ENCODE data around the gene ITGAL. TPM values are rescaled to one million over a fixed set of nuclear protein-coding genes. Genes with fewer than 3 reads are reported as not detected.

Gene ITGAL
- total and polyA plus RNA-seq, 2 of the 13 experiments (the other 11 are each of a cell fraction or from before 2014, with no cell fraction given) = 0.86 to 1.2 TPM

DNA sequence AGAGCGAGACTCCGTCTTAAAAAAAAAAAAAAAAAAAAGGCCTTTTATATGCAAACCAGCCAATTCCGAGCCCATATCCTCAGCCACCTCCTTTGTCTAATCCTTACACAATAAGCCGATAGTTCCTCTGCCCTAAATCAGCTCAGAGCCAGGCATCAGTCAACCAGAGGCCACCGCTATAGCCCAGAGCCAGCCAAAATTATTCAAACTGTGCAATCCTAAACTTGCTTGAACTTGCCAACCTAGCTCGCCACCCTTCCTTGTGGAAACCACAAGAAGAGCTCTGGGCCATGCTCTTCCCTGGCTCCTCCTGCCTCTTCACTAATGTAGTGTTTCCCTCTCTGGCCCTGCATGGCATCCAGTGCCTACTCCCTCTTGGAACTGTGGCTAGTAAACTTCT, 17.7 kb downstream of the ITGAL start (continued):
- TF ChIP-seq, protein P1, sequence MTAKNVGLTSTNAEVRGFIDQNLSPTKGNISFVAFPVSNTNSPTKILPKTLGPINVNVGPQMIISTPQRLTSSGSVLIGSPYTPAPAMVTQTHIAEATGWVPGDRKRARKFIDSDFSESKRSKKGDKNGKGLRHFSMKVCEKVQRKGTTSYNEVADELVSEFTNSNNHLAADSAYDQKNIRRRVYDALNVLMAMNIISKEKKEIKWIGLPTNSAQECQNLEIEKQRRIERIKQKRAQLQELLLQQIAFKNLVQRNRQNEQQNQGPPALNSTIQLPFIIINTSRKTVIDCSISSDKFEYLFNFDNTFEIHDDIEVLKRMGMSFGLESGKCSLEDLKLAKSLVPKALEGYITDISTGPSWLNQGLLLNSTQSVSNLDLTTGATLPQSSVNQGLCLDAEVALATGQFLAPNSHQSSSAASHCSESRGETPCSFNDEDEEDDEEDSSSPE (CRISPR knock-in tag; IDR thresholded peaks at IDR 0.05) = no peak
- TF ChIP-seq ZNF841 (CRISPR knock-in tag; IDR thresholded peaks at IDR 0.05; ENCODE audit: borderline replicate concordance) = no peak

DNA sequence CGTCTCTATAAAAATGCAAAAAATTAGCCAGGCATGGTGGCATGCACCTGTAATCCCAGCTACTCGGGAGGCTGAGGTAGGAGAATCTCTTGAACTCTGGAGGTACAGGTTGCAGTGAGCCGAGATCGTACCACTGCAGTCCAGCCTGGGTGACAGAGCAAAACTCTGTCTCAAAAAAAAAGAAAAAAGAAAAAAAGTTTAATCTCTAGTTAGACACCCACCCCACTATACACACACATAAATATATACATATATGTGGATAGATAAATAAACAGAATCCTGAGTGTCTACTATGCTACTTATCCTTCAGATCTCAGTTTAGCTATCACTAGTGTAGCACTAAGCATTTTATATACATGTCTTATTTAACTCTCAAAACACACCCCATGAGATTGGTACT, 18.7 kb downstream of the ITGAL start:
- FAIRE-seq (no peak), ATAC-seq (no peak), DNase-seq (ENCODE audit: low spot score) (no peak)
- Histone ChIP-seq H3K9ac (ENCODE audit: insufficient read depth, low read depth, low read length) (no peak overlapping the region), H3K4me2 (ENCODE audit: low read depth, low read length) (no peak overlapping the region), H3K9me3 (ENCODE audit: low read length) (no peaks in the 10 kb centered on the region), H2AFZ (ENCODE audit: low read length) (no peak overlapping the region), H3K36me3 (replicated peaks in 1 of 2; ENCODE audit: control insufficient read depth in 1 of 2, insufficient read depth in 2 of 2, low read length in 2 of 2) (no peaks in the 10 kb centered on the region), H3K79me2 (ENCODE audit: insufficient read depth, low read length) (no peaks in the 10 kb centered on the region), H3K4me3 (replicated peaks in 1 of 3; ENCODE audit: insufficient read depth in 1 of 3, low read depth in 2 of 3, low read length in 3 of 3) (no peak overlapping the region), H3K27ac (ENCODE audit: extremely low read length, insufficient read depth, low read length) (no peak overlapping the region), H3K27me3 (ENCODE audit: control insufficient read depth in 1 of 2, insufficient read depth in 2 of 2, low read length in 2 of 2) (no peaks in the 10 kb centered on the region), H4K20me1 (ENCODE audit: insufficient read depth, low read length) (no peaks in the 10 kb centered on the region), H3K4me1 (ENCODE audit: insufficient read depth, low read length) (peaks cover 39% of the 10 kb centered on the region)
- no TSS peak for BruUV-seq (replicated peaks)
- intact Hi-C loops (cut with micrococcal nuclease; ENCODE audit: unreplicated experiment) (no loop called here), in situ Hi-C loops (cut with HindIII; ENCODE audit: extremely low pct_ligation_motif_present, low pct_unique_long_range_greater_than_20kb) (no loop called here)
- ChIA-PET POLR2A (interaction anchor here (0.5 to 2.2 kb wide), 2 partner anchors 61 to 94 kb away, joined by 3 to 8 read pairs; partner anchors contain the start of gene DCTPP1), CTCF (ENCODE audit: low intra/inter-chr PET ratio, low total read pairs) (no interaction called here)
- TF ChIP-seq MEF2D (CRISPR knock-in tag; IDR thresholded peaks at IDR 0.05) = no peak
- WGBS (ENCODE audit: low lambda C conversion rate) = 79% methylated on average over 4 of the region's 4 CpGs

DNA sequence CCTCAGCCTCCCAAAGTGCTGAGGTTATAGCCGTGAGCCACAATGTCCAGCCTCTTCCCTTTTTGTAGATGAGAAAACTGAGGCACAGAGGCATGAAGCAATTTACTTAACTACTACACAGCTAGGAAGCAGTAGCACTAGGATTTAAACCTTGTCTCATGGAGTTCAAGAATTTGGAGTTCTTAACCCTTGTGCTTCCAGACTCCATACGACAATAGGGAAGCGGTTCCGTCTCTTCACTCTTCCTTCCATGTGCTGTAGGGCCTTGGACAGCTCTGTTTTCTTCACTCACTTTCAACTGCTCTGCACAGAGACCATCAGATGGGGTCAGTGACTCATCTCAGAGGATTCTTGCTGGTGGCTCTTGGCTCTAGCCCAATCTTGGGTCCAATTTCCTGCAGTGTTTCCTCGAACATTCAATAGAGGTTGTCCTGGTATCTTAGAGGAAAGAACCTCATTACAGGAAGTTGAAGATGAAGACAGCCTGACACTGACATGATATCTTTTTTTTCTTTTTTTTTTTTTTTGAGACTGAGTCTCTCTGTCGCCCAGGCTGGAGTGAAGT, 19.3 kb downstream of the ITGAL start:
- CTCF ChIA-PET (ENCODE audit: low intra/inter-chr PET ratio, low total read pairs) = no interaction called here
- H3K36me3 ChIP-seq (replicated peaks in 1 of 2; ENCODE audit: control insufficient read depth in 1 of 2, insufficient read depth in 2 of 2, low read length in 2 of 2) = no peaks in the 10 kb centered on the region
- no peaks in the 10 kb centered on the region for H3K9me3 ChIP-seq (ENCODE audit: low read length)
- no peaks in the 10 kb centered on the region for H3K79me2 ChIP-seq (ENCODE audit: insufficient read depth, low read length)
- no peak overlapping the region for H3K4me2 ChIP-seq (ENCODE audit: low read depth, low read length)
- DNase-seq (ENCODE audit: low spot score) (peak; percentile 56), ATAC-seq (0 out of 3 replicates have a peak, but pooled peaks have one; percentile 11), FAIRE-seq (no peak)
- intact Hi-C loops (cut with micrococcal nuclease; ENCODE audit: unreplicated experiment) = no loop called here
- peaks cover 35% of the 10 kb centered on the region for H3K4me1 ChIP-seq (ENCODE audit: insufficient read depth, low read length)
- POLR2A ChIA-PET = interaction anchor here (0.5 to 2.2 kb wide), 2 partner anchors 62 to 95 kb away, joined by 3 to 8 read pairs; partner anchors contain the start of gene DCTPP1
- H3K4me3 ChIP-seq (replicated peaks in 1 of 3; ENCODE audit: insufficient read depth in 1 of 3, low read depth in 2 of 3, low read length in 3 of 3) = no peak overlapping the region
- in situ Hi-C loops (cut with HindIII; ENCODE audit: extremely low pct_ligation_motif_present, low pct_unique_long_range_greater_than_20kb) = no loop called here
- H4K20me1 ChIP-seq (ENCODE audit: insufficient read depth, low read length) = no peaks in the 10 kb centered on the region
- WGBS (ENCODE audit: low lambda C conversion rate) = 48% methylated on average over 6 of the region's 6 CpGs
- BruUV-seq (replicated peaks) = no TSS peak
- H2AFZ ChIP-seq (ENCODE audit: low read length) = no peak overlapping the region
- H3K27me3 ChIP-seq (ENCODE audit: control insufficient read depth in 1 of 2, insufficient read depth in 2 of 2, low read length in 2 of 2) = no peaks in the 10 kb centered on the region
- H3K27ac ChIP-seq (ENCODE audit: extremely low read length, insufficient read depth, low read length) = no peak overlapping the region
- H3K9ac ChIP-seq (ENCODE audit: insufficient read depth, low read depth, low read length) = no peak overlapping the region
- TF ChIP-seq STAG1 (CRISPR knock-in tag; IDR thresholded peaks at IDR 0.05) = peak; percentile 37
- TF ChIP-seq ISX (CRISPR knock-in tag; conservative IDR thresholded peaks at IDR 0.05) = no peak
- TF ChIP-seq TEAD3 (CRISPR knock-in tag; optimal IDR thresholded peaks at IDR 0.05; ENCODE audit: borderline replicate concordance) = peak; percentile 65
- TF ChIP-seq NR2F1 (CRISPR knock-in tag; IDR thresholded peaks at IDR 0.05) = no peak
- 0 out of 2 replicates have a peak, but pooled peaks have one; percentile 50 for TF ChIP-seq MIER3 (CRISPR knock-in tag; IDR thresholded peaks at IDR 0.05; ENCODE audit: borderline replicate concordance)
- TF ChIP-seq, protein P2, sequence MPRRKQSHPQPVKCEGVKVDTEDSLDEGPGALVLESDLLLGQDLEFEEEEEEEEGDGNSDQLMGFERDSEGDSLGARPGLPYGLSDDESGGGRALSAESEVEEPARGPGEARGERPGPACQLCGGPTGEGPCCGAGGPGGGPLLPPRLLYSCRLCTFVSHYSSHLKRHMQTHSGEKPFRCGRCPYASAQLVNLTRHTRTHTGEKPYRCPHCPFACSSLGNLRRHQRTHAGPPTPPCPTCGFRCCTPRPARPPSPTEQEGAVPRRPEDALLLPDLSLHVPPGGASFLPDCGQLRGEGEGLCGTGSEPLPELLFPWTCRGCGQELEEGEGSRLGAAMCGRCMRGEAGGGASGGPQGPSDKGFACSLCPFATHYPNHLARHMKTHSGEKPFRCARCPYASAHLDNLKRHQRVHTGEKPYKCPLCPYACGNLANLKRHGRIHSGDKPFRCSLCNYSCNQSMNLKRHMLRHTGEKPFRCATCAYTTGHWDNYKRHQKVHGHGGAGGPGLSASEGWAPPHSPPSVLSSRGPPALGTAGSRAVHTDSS (CRISPR knock-in tag; conservative IDR thresholded peaks at IDR 0.05) = no peak
- TF ChIP-seq FOSL2 (CRISPR knock-in tag; IDR thresholded peaks at IDR 0.05) = peak; percentile 92
- peak; percentile 77 for TF ChIP-seq ZNF629 (CRISPR knock-in tag; conservative IDR thresholded peaks at IDR 0.05)
- no peak for TF ChIP-seq HNRNPK (IDR thresholded peaks at IDR 0.05; ENCODE audit: low read depth, low read length, poor library complexity, severe bottlenecking)
- TF ChIP-seq KDM3A (CRISPR knock-in tag; IDR thresholded peaks at IDR 0.05; ENCODE audit: low read depth) = no peak
- no peak for TF ChIP-seq NR2F6 (IDR thresholded peaks at IDR 0.05)
- TF ChIP-seq NR2F6 (CRISPR knock-in tag; IDR thresholded peaks at IDR 0.05) = 0 out of 2 replicates have a peak, but pooled peaks have one; percentile 13
- TF ChIP-seq RXRB (CRISPR knock-in tag; IDR thresholded peaks at IDR 0.05; ENCODE audit: borderline replicate concordance) = peak; percentile 24; the same call in 1 of the 2 replicates
